WI38 (cell line): ENCODE data around the gene CYBRD1.

ENCODE experiments used
- H3K4me3 ChIP-seq: 2 replicates; pipeline ENCODE4 v1.5.1; 2011; ENCODE audit warnings: low read depth, mild to moderate bottlenecking, control low read depth, low read length
- TF ChIP-seq, protein P1 (sequence below): IDR thresholded peaks from 2 replicates; pipeline ENCODE4 v1.5.1; 2012; ENCODE audit warnings: low read depth, mild to moderate bottlenecking, control low read depth, low read length

The CYBRD1 gene

GRCh38 chr2:171598713-171599319 is 76.5 kb downstream of the CYBRD1 start:
- TF ChIP-seq, protein P1, sequence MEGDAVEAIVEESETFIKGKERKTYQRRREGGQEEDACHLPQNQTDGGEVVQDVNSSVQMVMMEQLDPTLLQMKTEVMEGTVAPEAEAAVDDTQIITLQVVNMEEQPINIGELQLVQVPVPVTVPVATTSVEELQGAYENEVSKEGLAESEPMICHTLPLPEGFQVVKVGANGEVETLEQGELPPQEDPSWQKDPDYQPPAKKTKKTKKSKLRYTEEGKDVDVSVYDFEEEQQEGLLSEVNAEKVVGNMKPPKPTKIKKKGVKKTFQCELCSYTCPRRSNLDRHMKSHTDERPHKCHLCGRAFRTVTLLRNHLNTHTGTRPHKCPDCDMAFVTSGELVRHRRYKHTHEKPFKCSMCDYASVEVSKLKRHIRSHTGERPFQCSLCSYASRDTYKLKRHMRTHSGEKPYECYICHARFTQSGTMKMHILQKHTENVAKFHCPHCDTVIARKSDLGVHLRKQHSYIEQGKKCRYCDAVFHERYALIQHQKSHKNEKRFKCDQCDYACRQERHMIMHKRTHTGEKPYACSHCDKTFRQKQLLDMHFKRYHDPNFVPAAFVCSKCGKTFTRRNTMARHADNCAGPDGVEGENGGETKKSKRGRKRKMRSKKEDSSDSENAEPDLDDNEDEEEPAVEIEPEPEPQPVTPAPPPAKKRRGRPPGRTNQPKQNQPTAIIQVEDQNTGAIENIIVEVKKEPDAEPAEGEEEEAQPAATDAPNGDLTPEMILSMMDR = peak; percentile 64; the same call in 1 of the 2 replicates
- no peak overlapping the region for H3K4me3 ChIP-seq

- TF ChIP-seq, protein P1 = no peak
- no peak overlapping the region for H3K4me3 ChIP-seq
These were observed 77.9 kb downstream of the CYBRD1 start for GRCh38 chr2:171600126-171600525.

DNA sequence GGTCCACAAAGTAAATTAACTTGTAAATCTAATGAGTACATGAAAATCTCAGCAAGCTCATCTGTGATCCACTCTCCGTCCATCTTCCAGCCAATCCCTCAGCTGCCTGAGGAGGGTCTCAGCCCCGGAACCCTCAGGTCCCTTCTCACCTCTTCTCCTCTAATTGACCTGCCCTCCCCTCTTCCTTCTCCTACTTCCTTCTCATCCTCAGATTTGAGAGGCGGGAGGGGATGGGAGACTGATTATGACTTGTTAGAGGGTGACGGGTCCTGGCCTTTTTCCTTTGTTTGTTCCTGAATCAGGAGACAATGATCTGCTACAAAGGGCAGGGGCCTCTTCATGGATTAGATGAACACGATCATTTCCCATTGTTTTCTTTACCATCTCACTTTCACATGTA is 80.1 kb downstream of the CYBRD1 start:
- H3K4me3 ChIP-seq = no peak overlapping the region
- TF ChIP-seq, protein P1 = no peak
